Measurements from ENCODE around the gene FFAR4. TPM values are rescaled to one million over a fixed set of nuclear protein-coding genes. Genes with fewer than 3 reads are reported as not detected.

The FFAR4 gene
- polyA plus RNA-seq, 1 donor: not detected

GRCh38 chr10:93572606-93573005 lies 6.1 kb downstream of the FFAR4 start:
- no peak for DNase-seq

- no peak for DNase-seq
These were observed 6.8 kb downstream of the FFAR4 start for GRCh38 chr10:93573051-93573909.

GRCh38 chr10:93573924-93574323 lies 7.5 kb downstream of the FFAR4 start:
- no peak for DNase-seq

GRCh38 chr10:93576888-93577287 lies 10.4 kb downstream of the FFAR4 start:
- no peak for DNase-seq

- no peak for DNase-seq
These were observed 11.1 kb downstream of the FFAR4 start for GRCh38 chr10:93577565-93577964.

GRCh38 chr10:93579089-93579488 lies 12.6 kb downstream of the FFAR4 start:
- no peak for DNase-seq

- no peak for DNase-seq
These were observed 13.7 kb downstream of the FFAR4 start for GRCh38 chr10:93579985-93580711.

- DNase-seq: no peak
These were observed 14.4 kb downstream of the FFAR4 start for GRCh38 chr10:93580828-93581227.

GRCh38 chr10:93584445-93584844 lies 18.0 kb downstream of the FFAR4 start:
- DNase-seq: no peak

GRCh38 chr10:93589648-93590562 lies 23.4 kb downstream of the FFAR4 start:
- DNase-seq: no peak

- no peak for DNase-seq
These were observed 24.2 kb downstream of the FFAR4 start for GRCh38 chr10:93590638-93591037.

- no peak for DNase-seq
These were observed 24.8 kb downstream of the FFAR4 start for GRCh38 chr10:93591065-93591808.

- DNase-seq: no peak
These were observed 26.8 kb downstream of the FFAR4 start for GRCh38 chr10:93593254-93593653.

GRCh38 chr10:93593749-93594148 lies 27.3 kb downstream of the FFAR4 start:
- no peak for DNase-seq

GRCh38 chr10:93594518-93594917 lies 28.1 kb downstream of the FFAR4 start:
- no peak for DNase-seq

- DNase-seq: no peak
These were observed 29.1 kb downstream of the FFAR4 start for GRCh38 chr10:93595378-93596161.

GRCh38 chr10:93596539-93596938 lies 30.1 kb downstream of the FFAR4 start:
- DNase-seq: no peak

- no peak for DNase-seq
These were observed 30.7 kb downstream of the FFAR4 start for GRCh38 chr10:93597075-93597599.

GRCh38 chr10:93598157-93598556 lies 31.7 kb downstream of the FFAR4 start:
- DNase-seq: no peak

GRCh38 chr10:93599335-93599734 lies 32.9 kb downstream of the FFAR4 start:
- DNase-seq: no peak

- no peak for DNase-seq
These were observed 33.3 kb downstream of the FFAR4 start for GRCh38 chr10:93599778-93600177.

All from left kidney (tissue), 2 donors.